AG04450 (cell line): ENCODE measurements around the gene ULK2. TPM values are rescaled to one million over a fixed set of nuclear protein-coding genes. Genes with fewer than 3 reads are reported as not detected.
"Not testable (repeated sequence)": the region's sequence is repeated elsewhere in the genome, so short reads cannot be mapped to it uniquely, and the experiment has no call there.

ENCODE experiments used
- CTCF ChIA-PET: fragments of 300-600, 350-600 bp; formaldehyde crosslinking; extraction: SDS; loops from one replicate; lab custom pipeline; 2022; ENCODE audit warnings: antibody characterized with exemption, inconsistent platforms; lab: Charles Lee
- POLR2A ChIA-PET: fragments of 350-600 bp; formaldehyde crosslinking; extraction: SDS; loops from one replicate; lab custom pipeline; 2021; ENCODE audit warnings: antibody characterized with exemption, inconsistent platforms; lab: Yijun Ruan, JAX
- DNase-seq: peaks from one replicate; pipeline ENCODE4 v3.0.0-alpha.2; 2011; ENCODE audit warnings: low read depth, low spot score
- H3K27ac ChIP-seq: one replicate; pipeline ENCODE4 v1.5.1; 2012; ENCODE audit warnings: low read depth, low read length, control low read depth
- H3K27me3 ChIP-seq: one replicate; pipeline ENCODE4 v1.6.0; 2012; ENCODE audit warnings: low read length; ENCODE audit not compliant: control insufficient read depth, insufficient read depth
- H3K4me3 ChIP-seq: 2 replicates; pipeline ENCODE4 v1.5.1; 2011; ENCODE audit warnings: mild to moderate bottlenecking, low read depth, low read length, control low read depth
- H3K9me3 ChIP-seq: 2 replicates; pipeline ENCODE4 v1.5.1; 2012; ENCODE audit warnings: low read length; ENCODE audit not compliant: control insufficient read depth, insufficient read depth
- CTCF ChIP-seq: IDR thresholded peaks from 2 replicates; pipeline ENCODE4 v1.5.1; 2011; ENCODE audit warnings: low read depth, low read length, control low read depth, inconsistent platforms
- polyA plus RNA-seq: library from polyadenylated mRNA; depleted of rRNA; stranded (reverse); fragments of >200 nt; gene quantifications from 2 replicates; pipeline ENCODE4 v1.2.3, GENCODE V29; 2011

Gene ULK2
- polyA plus RNA-seq, 1 experiment = 33.9 TPM

- H3K4me3 ChIP-seq = peak overlapping the region; percentile 73
- no peaks in the 10 kb centered on the region for H3K27me3 ChIP-seq
- DNase-seq = no peak
- CTCF ChIA-PET = no interaction called here
- POLR2A ChIA-PET = no interaction called here
- peak; percentile 55 for TF ChIP-seq CTCF
- no peak overlapping the region for H3K27ac ChIP-seq
- no peaks in the 10 kb centered on the region; the same call in 1 of the 2 replicates for H3K9me3 ChIP-seq
Measured at GRCh38 chr17:19867079-19867328, 732 bp downstream of the ULK2 start.

GRCh38 chr17:19865021-19865420 lies 2.7 kb downstream of the ULK2 start:
- Histone ChIP-seq H3K4me3 (no peak overlapping the region), H3K27me3 (no peaks in the 10 kb centered on the region)
- no peak for TF ChIP-seq CTCF

GRCh38 chr17:19860647-19861177 lies 7.0 kb downstream of the ULK2 start:
- H3K27ac ChIP-seq, CTCF ChIA-PET, DNase-seq, POLR2A ChIA-PET, H3K27me3 ChIP-seq, H3K4me3 ChIP-seq, H3K9me3 ChIP-seq: not testable (repeated sequence)

More at GRCh38 chr17:19865021-19865420, 2.7 kb downstream of the ULK2 start:
- POLR2A ChIA-PET = no interaction called here
- Histone ChIP-seq H3K9me3 (no peaks in the 10 kb centered on the region; the same call in 1 of the 2 replicates), H3K27ac (no peak overlapping the region)
- CTCF ChIA-PET = no interaction called here
- DNase-seq = no peak

GRCh38 chr17:19857640-19858039 lies 10.1 kb downstream of the ULK2 start:
- POLR2A ChIA-PET = no interaction called here
- CTCF ChIA-PET = no interaction called here
- no peak for TF ChIP-seq CTCF
- Histone ChIP-seq H3K9me3 (no peaks in the 10 kb centered on the region), H3K4me3 (no peak overlapping the region), H3K27me3 (no peaks in the 10 kb centered on the region), H3K27ac (no peak overlapping the region)
- no peak for DNase-seq

GRCh38 chr17:19833914-19834313 lies 33.8 kb downstream of the ULK2 start:
- POLR2A ChIA-PET = no interaction called here
- Histone ChIP-seq H3K4me3 (no peak overlapping the region), H3K9me3 (no peaks in the 10 kb centered on the region), H3K27ac (no peak overlapping the region), H3K27me3 (no peaks in the 10 kb centered on the region)
- no peak for DNase-seq
- CTCF ChIA-PET = no interaction called here
- TF ChIP-seq CTCF = no peak

GRCh38 chr17:19830061-19830460 lies 37.7 kb downstream of the ULK2 start:
- ChIA-PET POLR2A (interaction anchor here (0.7 kb wide), 1 partner anchor 74 kb away, joined by 4 read pairs; no protein-coding TSS in a partner anchor), CTCF (interaction anchor here (1.2 kb wide), 1 partner anchor 24 kb away, joined by 4 read pairs; no protein-coding TSS in a partner anchor)
- no peak for DNase-seq
- Histone ChIP-seq H3K4me3 (no peak overlapping the region), H3K27ac (no peak overlapping the region), H3K27me3 (no peaks in the 10 kb centered on the region), H3K9me3 (no peaks in the 10 kb centered on the region)
- TF ChIP-seq CTCF = no peak
